K562 (cell line): Measurements from ENCODE around the gene TNFRSF11A. TPM values are rescaled to one million over a fixed set of nuclear protein-coding genes. Genes with fewer than 3 reads are reported as not detected.

Experiments
- ATAC-seq: fragments of 200-7000 bp; cut with Tn5 transposase; 3 replicates; pipeline ENCODE4 v1.9.1; 2020; ENCODE audit warnings: moderate library complexity
- BruUV-seq: library from RNA; stranded (reverse); fragments of 400-500 nt; replicated peaks from 2 replicates; lab custom pipeline; 2021; lab: Mats Ljungman, UMichigan
- CTCF ChIA-PET: fragments of 300-600 bp; formaldehyde crosslinking; extraction: SDS; loops from one replicate; lab custom pipeline; 2021; ENCODE audit warnings: low intra/inter-chr PET ratio; lab: Yijun Ruan, JAX
- POLR2A ChIA-PET: fragments of 300-600, 350-650 bp; sonication (Branson Sonifier 250); formaldehyde crosslinking; extraction: SDS; loops from one replicate; lab custom pipeline; 2021; ENCODE audit warnings: antibody characterized with exemption, inconsistent platforms; lab: Yijun Ruan, JAX
- DNase-seq, 4 experiments: peaks; one replicate each; pipeline versions ENCODE4 v3.0.0 to v3.0.0-alpha.2; 2011 to 2018; ENCODE audit warnings: low spot score in 3 of 4, mixed read lengths in 3 of 4; ENCODE audit errors: extremely low read depth in 1 of 4
- FAIRE-seq: peaks from 2 replicates; lab custom pipeline; 2011; peaks lifted over from hg19 to GRCh38; lab: Jason Lieb, UNC
- H2AFZ ChIP-seq: 2 replicates; pipeline ENCODE4 v1.6.0; 2011; ENCODE audit warnings: low read depth, low read length, control low read depth, inconsistent platforms
- H3K27ac ChIP-seq: fragments of 200-600 bp; 3 replicates; pipeline ENCODE4 v1.8.0; 2011; ENCODE audit warnings: low read depth, mild to moderate bottlenecking, control low read depth, inconsistent platforms, low read length, moderate library complexity, mixed read lengths; ENCODE audit errors: extremely low read depth
- H3K27me3 ChIP-seq, 2 experiments: fragments of 300-600 bp in 1 of 2; 2 replicates in 1 of 2; 3 replicates in 1 of 2; pipeline versions ENCODE4 v1.6.0 to v1.8.0; 2011; ENCODE audit warnings: inconsistent platforms in 2 of 2, low read length in 2 of 2, mild to moderate bottlenecking in 1 of 2, mixed read lengths in 1 of 2, moderate library complexity in 1 of 2; ENCODE audit not compliant: control insufficient read depth in 2 of 2, insufficient read depth in 2 of 2
- H3K36me3 ChIP-seq: fragments of 300-600 bp; 3 replicates; pipeline ENCODE4 v1.8.0; 2011; ENCODE audit warnings: mild to moderate bottlenecking, low read length, inconsistent platforms; ENCODE audit not compliant: control insufficient read depth, insufficient read depth
- H3K4me1 ChIP-seq, 2 experiments: fragments of 200-600 bp in 1 of 2; replicated peaks in 1 of 2; 2 replicates in 1 of 2; 3 replicates in 1 of 2; pipeline versions ENCODE4 v1.5.1 to v1.8.0; 2011; ENCODE audit warnings: inconsistent platforms in 2 of 2, low read length in 2 of 2, mild to moderate bottlenecking in 1 of 2, mixed read lengths in 1 of 2, moderate library complexity in 1 of 2; ENCODE audit not compliant: control insufficient read depth in 2 of 2, insufficient read depth in 2 of 2
- H3K4me2 ChIP-seq: 2 replicates; pipeline ENCODE4 v1.6.1; 2011; ENCODE audit warnings: low read length, control low read depth, inconsistent platforms, mixed read lengths; ENCODE audit not compliant: insufficient read depth
- H3K4me3 ChIP-seq: fragments of 200-600 bp; sonication (generic), shearing (Covaris generic); 2 replicates; pipeline ENCODE4 v1.5.1; 2016; ENCODE audit warnings: control low read depth, inconsistent platforms
- H3K79me2 ChIP-seq: fragments of 200-600 bp; 3 replicates; pipeline ENCODE4 v1.8.0; 2011; ENCODE audit warnings: low read length, inconsistent platforms; ENCODE audit not compliant: control insufficient read depth, insufficient read depth
- H3K9ac ChIP-seq, 2 experiments: 2 replicates each; pipeline versions ENCODE4 v1.6.0 to v1.6.1; 2011; ENCODE audit warnings: low read depth in 2 of 2, low read length in 2 of 2, control low read depth in 1 of 2, inconsistent platforms in 1 of 2, mild to moderate bottlenecking in 1 of 2, mixed read lengths in 1 of 2; ENCODE audit not compliant: insufficient read depth in 1 of 2
- H3K9me1 ChIP-seq: one replicate; pipeline ENCODE4 v1.6.0; 2011; ENCODE audit warnings: inconsistent platforms, mild to moderate bottlenecking, low read length, moderate library complexity; ENCODE audit not compliant: control insufficient read depth, insufficient read depth
- H3K9me3 ChIP-seq: replicated peaks from 2 replicates; pipeline ENCODE4 v1.5.1; 2011; ENCODE audit warnings: low read depth, low read length, inconsistent platforms; ENCODE audit not compliant: control insufficient read depth, insufficient read depth
- H4K20me1 ChIP-seq: replicated peaks from 2 replicates; pipeline ENCODE4 v1.6.1; 2011; ENCODE audit warnings: low read length, inconsistent platforms, mixed read lengths; ENCODE audit not compliant: control insufficient read depth, insufficient read depth
- NFE2 ChIP-seq: IDR thresholded peaks from 2 replicates; pipeline ENCODE4 v1.6.1; 2014; ENCODE audit warnings: antibody characterized with exemption, low read depth
- WGBS: fragments of 100-300 bp; shearing (Covaris generic); methylation state at CpG from one replicate; pipeline ENCODE4 v1.1.6; 2016; ENCODE audit warnings: low coverage, mixed read lengths; ENCODE audit not compliant: insufficient coverage; ENCODE audit errors: missing lambda C conversion rate; 5-methylcytosine and 5-hydroxymethylcytosine counted together
- in situ Hi-C: fragments of 300-500 bp; cut with MboI; formaldehyde crosslinking; loops from 4 replicates; pipeline ENCODE4 v1.15.0; 2018; ENCODE audit warnings: inconsistent platforms, mixed read lengths
- intact Hi-C: fragments of 100-400 bp; cut with micrococcal nuclease; formaldehyde crosslinking; loops from 2 replicates; pipeline ENCODE4 v1.14.2; 2022
- polyA plus RNA-seq, 8 experiments: library from polyadenylated mRNA; depleted of rRNA in 4 of 8; stranded (reverse) in 5 of 8; unstranded in 3 of 8; fragments of >200 nt; fragmentation: Nextera tagmentation in 2 of 8; fragmentation: Illumina TruSeq in 1 of 8; extraction: Ambion mirVana in 2 of 8; extraction: Trizol in 1 of 8; gene quantifications; 2 replicates each; pipeline versions ENCODE4 v1.2.1 to v1.2.3, GENCODE V29; 2011 to 2014; ENCODE audit warnings: inconsistent platforms in 1 of 8, missing spikeins in 1 of 8
- total RNA-seq, 7 experiments: library from RNA; depleted of rRNA in 6 of 7; stranded (reverse); fragments of >200 nt in 6 of 7; fragmentation: Illumina TruSeq in 2 of 7; extraction: Trizol in 2 of 7; gene quantifications; 2 replicates each; pipeline versions ENCODE4 v1.2.1 to v1.2.3, GENCODE V29; 2011 to 2021; ENCODE audit warnings: low replicate concordance in 1 of 7
- TF ChIP-seq, protein P1 (sequence below): IDR thresholded peaks from 3 replicates; pipeline ENCODE4 v1.6.1; 2011; ENCODE audit warnings: borderline replicate concordance, mild to moderate bottlenecking; ENCODE audit not compliant: insufficient read length, insufficient read depth
- TF ChIP-seq, protein P2 (sequence below), 2 experiments: fragments of 450-650 bp in 1 of 2; sonication (generic) in 1 of 2; formaldehyde crosslinking in 1 of 2; IDR thresholded peaks; 2 replicates each; pipeline versions ENCODE4 v1.7.1 to v1.9.0; 2016 to 2022; ENCODE audit warnings: inconsistent platforms in 1 of 2, mild to moderate bottlenecking in 1 of 2, missing genetic modification reagents in 1 of 2

The TNFRSF11A gene
- total and polyA plus RNA-seq, 9 of the 15 experiments (the other 6 are each of a cell fraction or from before 2014, with no cell fraction given) = 0.03 to 0.06 (median 0.04) TPM; not detected in 6

DNA sequence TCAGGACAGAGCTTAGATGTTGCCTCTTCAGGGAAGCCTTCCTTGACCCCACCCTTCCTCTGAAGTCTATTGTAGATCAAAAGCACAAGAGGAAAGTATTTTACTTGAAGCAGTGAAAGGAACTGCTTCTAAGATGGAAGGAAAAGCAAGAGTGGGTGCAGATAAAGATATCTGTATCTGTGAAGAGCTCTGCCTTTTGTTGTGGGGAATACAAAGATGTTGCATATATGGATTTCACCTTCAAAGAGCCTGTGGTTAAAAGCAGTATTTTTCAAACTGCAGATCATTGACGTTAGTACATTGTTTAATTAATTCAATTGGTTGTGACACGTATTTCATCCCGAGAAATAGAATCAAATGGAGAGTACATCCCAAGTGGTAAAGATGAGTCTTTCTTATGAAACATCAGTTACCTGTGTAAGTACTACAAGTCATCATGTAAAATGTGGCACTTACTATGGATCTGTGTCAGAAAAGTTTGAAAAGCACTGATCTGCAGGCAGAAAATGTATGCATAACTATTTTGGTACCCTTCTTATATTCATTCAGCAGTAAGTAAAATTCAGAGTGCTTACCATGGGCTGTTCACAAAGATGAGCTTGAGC lies 24.6 kb upstream of the TNFRSF11A start:
- FAIRE-seq = no peak
- Histone ChIP-seq H3K4me1 (no peaks in the 10 kb centered on the region), H3K4me2 (no peak overlapping the region), H3K27me3 (no peaks in the 10 kb centered on the region), H2AFZ (no peak overlapping the region), H3K4me3 (no peak overlapping the region), H3K36me3 (peaks cover 21% of the 10 kb centered on the region; the same call in 2 of the 3 replicates), H4K20me1 (no peaks in the 10 kb centered on the region), H3K27ac (no peak overlapping the region), H3K9me3 (no peaks in the 10 kb centered on the region), H3K9me1 (no peaks in the 10 kb centered on the region), H3K9ac (no peak overlapping the region), H3K79me2 (no peaks in the 10 kb centered on the region)
- TF ChIP-seq NFE2 = no peak
- ChIA-PET POLR2A (no interaction called here), CTCF (no interaction called here)
- intact Hi-C loops (no loop called here), in situ Hi-C loops (no loop called here)
- no TSS peak for BruUV-seq
- ATAC-seq = no peak
- no peak for DNase-seq
- WGBS = 92% methylated on average over 3 of the region's 3 CpGs

DNA sequence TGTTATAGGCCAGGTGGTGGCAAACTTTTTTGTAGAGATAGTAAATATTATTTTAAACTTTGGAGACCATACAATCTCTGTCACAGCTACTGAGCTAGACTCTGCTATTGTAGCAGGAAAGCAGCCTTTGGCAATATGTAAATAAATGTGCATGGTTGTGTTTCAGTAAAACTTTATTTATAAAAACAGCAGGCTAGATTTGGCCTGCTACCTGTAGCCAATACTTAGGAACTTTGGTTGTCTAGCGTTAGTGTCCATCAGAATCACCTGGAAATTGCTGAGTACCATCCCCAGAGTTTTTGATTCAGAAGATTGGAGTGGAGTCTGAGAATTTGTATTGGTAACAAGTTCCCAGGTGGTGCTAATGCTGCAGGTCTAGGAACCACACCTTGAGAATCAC lies 23.8 kb upstream of the TNFRSF11A start:
- Histone ChIP-seq H3K27me3 (no peaks in the 10 kb centered on the region), H3K27ac (no peak overlapping the region), H2AFZ (no peak overlapping the region), H4K20me1 (no peaks in the 10 kb centered on the region), H3K9me3 (no peaks in the 10 kb centered on the region)
- WGBS = 100% methylated on average over 1 of the region's 1 CpG
- no TSS peak for BruUV-seq
- TF ChIP-seq, protein P1, sequence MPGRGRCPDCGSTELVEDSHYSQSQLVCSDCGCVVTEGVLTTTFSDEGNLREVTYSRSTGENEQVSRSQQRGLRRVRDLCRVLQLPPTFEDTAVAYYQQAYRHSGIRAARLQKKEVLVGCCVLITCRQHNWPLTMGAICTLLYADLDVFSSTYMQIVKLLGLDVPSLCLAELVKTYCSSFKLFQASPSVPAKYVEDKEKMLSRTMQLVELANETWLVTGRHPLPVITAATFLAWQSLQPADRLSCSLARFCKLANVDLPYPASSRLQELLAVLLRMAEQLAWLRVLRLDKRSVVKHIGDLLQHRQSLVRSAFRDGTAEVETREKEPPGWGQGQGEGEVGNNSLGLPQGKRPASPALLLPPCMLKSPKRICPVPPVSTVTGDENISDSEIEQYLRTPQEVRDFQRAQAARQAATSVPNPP = no peak
- TF ChIP-seq, protein P2, sequence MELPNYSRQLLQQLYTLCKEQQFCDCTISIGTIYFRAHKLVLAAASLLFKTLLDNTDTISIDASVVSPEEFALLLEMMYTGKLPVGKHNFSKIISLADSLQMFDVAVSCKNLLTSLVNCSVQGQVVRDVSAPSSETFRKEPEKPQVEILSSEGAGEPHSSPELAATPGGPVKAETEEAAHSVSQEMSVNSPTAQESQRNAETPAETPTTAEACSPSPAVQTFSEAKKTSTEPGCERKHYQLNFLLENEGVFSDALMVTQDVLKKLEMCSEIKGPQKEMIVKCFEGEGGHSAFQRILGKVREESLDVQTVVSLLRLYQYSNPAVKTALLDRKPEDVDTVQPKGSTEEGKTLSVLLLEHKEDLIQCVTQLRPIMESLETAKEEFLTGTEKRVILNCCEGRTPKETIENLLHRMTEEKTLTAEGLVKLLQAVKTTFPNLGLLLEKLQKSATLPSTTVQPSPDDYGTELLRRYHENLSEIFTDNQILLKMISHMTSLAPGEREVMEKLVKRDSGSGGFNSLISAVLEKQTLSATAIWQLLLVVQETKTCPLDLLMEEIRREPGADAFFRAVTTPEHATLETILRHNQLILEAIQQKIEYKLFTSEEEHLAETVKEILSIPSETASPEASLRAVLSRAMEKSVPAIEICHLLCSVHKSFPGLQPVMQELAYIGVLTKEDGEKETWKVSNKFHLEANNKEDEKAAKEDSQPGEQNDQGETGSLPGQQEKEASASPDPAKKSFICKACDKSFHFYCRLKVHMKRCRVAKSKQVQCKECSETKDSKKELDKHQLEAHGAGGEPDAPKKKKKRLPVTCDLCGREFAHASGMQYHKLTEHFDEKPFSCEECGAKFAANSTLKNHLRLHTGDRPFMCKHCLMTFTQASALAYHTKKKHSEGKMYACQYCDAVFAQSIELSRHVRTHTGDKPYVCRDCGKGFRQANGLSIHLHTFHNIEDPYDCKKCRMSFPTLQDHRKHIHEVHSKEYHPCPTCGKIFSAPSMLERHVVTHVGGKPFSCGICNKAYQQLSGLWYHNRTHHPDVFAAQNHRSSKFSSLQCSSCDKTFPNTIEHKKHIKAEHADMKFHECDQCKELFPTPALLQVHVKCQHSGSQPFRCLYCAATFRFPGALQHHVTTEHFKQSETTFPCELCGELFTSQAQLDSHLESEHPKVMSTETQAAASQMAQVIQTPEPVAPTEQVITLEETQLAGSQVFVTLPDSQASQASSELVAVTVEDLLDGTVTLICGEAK (IDR thresholded peaks at IDR 0.05) = peak; percentile 65
- TF ChIP-seq, protein P2 (CRISPR knock-in tag; IDR thresholded peaks at IDR 0.05) = no peak
- TF ChIP-seq, all 486 proteins: peak for 1
- H3K4me2 ChIP-seq = no peak overlapping the region
- DNase-seq (no peak), ATAC-seq (no peak), FAIRE-seq (no peak)
- peaks cover 21% of the 10 kb centered on the region; the same call in 2 of the 3 replicates for H3K36me3 ChIP-seq
- no peaks in the 10 kb centered on the region for H3K9me1 ChIP-seq
- in situ Hi-C loops (no loop called here), intact Hi-C loops (no loop called here)
- ChIA-PET CTCF (no interaction called here), POLR2A (no interaction called here)
- H3K4me1 ChIP-seq = no peaks in the 10 kb centered on the region
- H3K4me3 ChIP-seq = no peak overlapping the region
- H3K79me2 ChIP-seq = no peaks in the 10 kb centered on the region
- no peak overlapping the region for H3K9ac ChIP-seq
